Ovary (tissue), 9 donors: ENCODE results near the gene RPS6KL1. TPM values are rescaled to one million over a fixed set of nuclear protein-coding genes. Genes with fewer than 3 reads are reported as not detected.

Experiments used
- DNase-seq, 5 donors: peaks; one replicate each; pipeline ENCODE4 v3.0.0-alpha.2; 2019 to 2020
- H3K27ac ChIP-seq, 2 donors: fragments of 200-600 bp; one replicate each; pipeline versions ENCODE4 v1.5.1 to v1.8.0; 2019 to 2022
- H3K27me3 ChIP-seq: fragments of 200-600 bp; one replicate; pipeline ENCODE4 v1.8.0; 2022
- H3K36me3 ChIP-seq: fragments of 200-600 bp; sonication (generic); one replicate; pipeline ENCODE4 v1.5.1; 2019
- H3K4me1 ChIP-seq: one replicate; pipeline ENCODE4 v1.8.1; 2013; ENCODE audit warnings: mild to moderate bottlenecking, moderate library complexity; ENCODE audit not compliant: insufficient read depth
- H3K4me3 ChIP-seq: fragments of 200-600 bp; sonication (generic); one replicate; pipeline ENCODE4 v1.5.1; 2017
- H3K9me3 ChIP-seq, 2 donors: fragments of 200-600 bp in 1 of 2; sonication (generic) in 1 of 2; one replicate each; pipeline versions ENCODE4 v1.5.1 to v1.8.1; 2013 to 2019; ENCODE audit warnings: mild to moderate bottlenecking in 1 of 2, moderate library complexity in 1 of 2
- EP300 ChIP-seq: sonication (generic); formaldehyde crosslinking; IDR thresholded peaks from one replicate; pipeline ENCODE4 v1.6.1; 2017; ENCODE audit warnings: antibody characterized with exemption
- POLR2A ChIP-seq: fragments of 450-650 bp; IDR thresholded peaks from one replicate; pipeline ENCODE4 v1.6.1; 2017; ENCODE audit warnings: antibody characterized with exemption, mild to moderate bottlenecking, moderate library complexity
- WGBS, 3 donors: extraction: QIAGEN DNeasy Blood & Tissue Kit in 1 of 3; methylation state at CpG; one replicate each; pipeline versions ENCODE4 v1.1.5 to v1.1.7; 2013 to 2017; 5-methylcytosine and 5-hydroxymethylcytosine counted together
- intact Hi-C, 4 donors: fragments of 100-400 bp; cut with DNase I; formaldehyde crosslinking; loops; one replicate each; pipeline versions ENCODE4 v1.11.0 to v1.15.1; 2022 to 2023
- polyA plus RNA-seq, 2 donors: library from polyadenylated mRNA; stranded (reverse); fragments of 200-250 nt in 1 of 2; fragments of 350-450 nt in 1 of 2; fragmentation: Illumina TruSeq in 1 of 2; extraction: RNeasy Lipid Tissue Mini Kit (QIAGEN cat#74804) in 1 of 2; gene quantifications; one replicate each; pipeline ENCODE4 v1.2.3, GENCODE V29; 2013 to 2014
- total RNA-seq, 7 donors: library from RNA; depleted of rRNA in 2 of 7; stranded (reverse); fragments of >200 nt in 2 of 7; fragmentation: NEBNext Ultra II Directional in 3 of 7; extraction: Animal tissue kit (Norgen Biotek cat#: 25700) in 3 of 7; gene quantifications; one replicate each; pipeline versions ENCODE4 v1.1.0 to v1.2.4, GENCODE V29; 2016 to 2023
- TF ChIP-seq, protein P1 (sequence below), 3 donors: fragments of 450-650 bp in 2 of 3; fragments of 200-600 bp in 1 of 3; IDR thresholded peaks; one replicate each; pipeline versions ENCODE4 v1.5.1 to v1.8.0; 2016 to 2022; ENCODE audit warnings: antibody characterized with exemption in 3 of 3, mild to moderate bottlenecking in 1 of 3
- donor health status: DM: no; HTN: no; CAD: no; lungs with moderate emphysema.
- donor health status: DM: no; HTN: no; CAD: no.
- donor health status: Bipolar disorder and iron deficiency.
- donor health status: DM: yes; HTN: yes; CAD: no.
- donor health status: DM: no; HTN: no; CAD: no.
- donor health status: DM: yes; HTN: yes; CAD: no.

The RPS6KL1 gene
- total and polyA plus RNA-seq, 9 donors, result 0.24 to 3.0 (median 1.7) TPM

DNA sequence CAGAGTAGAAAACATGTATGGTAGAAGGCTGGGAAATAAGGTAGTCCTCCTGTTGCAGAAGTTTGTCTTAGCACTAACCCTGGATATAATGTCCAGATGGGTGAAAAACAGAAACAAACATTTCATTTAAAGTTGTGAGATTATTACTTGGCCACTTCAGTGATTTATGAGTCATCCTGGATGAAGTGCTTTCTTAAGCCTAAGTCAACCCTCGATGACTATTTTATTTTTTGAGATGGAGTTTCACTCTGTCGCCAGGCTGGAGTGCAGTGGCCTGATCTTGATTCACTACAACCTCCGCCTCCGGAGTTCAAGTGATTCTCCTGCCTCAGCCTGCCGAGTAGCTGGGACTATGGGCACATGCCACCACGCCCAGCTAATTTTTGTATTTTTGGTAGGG lies 31.2 kb downstream of the RPS6KL1 start:
- Histone ChIP-seq H3K36me3 (no peaks in the 10 kb centered on the region), H3K27ac (no peak overlapping the region), H3K4me3 (no peak overlapping the region), H3K4me1 (no peaks in the 10 kb centered on the region), H3K27me3 (no peaks in the 10 kb centered on the region), H3K9me3 (no peaks in the 10 kb centered on the region)
- WGBS, 3 donors, result 82 to 87% (median 84%) methylated on average over 6 of the region's 6 CpGs
- TF ChIP-seq, protein P1, sequence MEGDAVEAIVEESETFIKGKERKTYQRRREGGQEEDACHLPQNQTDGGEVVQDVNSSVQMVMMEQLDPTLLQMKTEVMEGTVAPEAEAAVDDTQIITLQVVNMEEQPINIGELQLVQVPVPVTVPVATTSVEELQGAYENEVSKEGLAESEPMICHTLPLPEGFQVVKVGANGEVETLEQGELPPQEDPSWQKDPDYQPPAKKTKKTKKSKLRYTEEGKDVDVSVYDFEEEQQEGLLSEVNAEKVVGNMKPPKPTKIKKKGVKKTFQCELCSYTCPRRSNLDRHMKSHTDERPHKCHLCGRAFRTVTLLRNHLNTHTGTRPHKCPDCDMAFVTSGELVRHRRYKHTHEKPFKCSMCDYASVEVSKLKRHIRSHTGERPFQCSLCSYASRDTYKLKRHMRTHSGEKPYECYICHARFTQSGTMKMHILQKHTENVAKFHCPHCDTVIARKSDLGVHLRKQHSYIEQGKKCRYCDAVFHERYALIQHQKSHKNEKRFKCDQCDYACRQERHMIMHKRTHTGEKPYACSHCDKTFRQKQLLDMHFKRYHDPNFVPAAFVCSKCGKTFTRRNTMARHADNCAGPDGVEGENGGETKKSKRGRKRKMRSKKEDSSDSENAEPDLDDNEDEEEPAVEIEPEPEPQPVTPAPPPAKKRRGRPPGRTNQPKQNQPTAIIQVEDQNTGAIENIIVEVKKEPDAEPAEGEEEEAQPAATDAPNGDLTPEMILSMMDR (IDR thresholded peaks at IDR 0.05), result no peak
- no peak for DNase-seq
- intact Hi-C loops, result no loop called here

DNA sequence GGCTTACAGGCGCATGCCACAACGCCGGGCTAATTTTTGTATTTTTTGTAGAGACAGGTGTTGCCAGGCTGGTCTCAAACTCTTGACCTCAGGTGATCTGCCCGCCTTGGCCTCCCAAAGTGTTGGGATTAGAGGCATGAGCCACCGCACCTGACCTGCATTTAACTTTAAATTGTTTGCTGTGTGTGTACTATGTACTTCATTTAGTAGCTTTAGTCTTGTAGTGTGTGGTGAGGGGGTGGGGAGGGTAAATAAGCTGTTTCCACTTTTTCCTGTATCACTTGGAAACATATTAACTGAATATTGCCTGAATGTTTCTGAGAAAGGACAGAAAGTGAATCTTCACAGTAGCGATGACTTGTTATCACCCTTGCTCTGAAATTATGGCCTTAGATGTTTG lies 32.8 kb downstream of the RPS6KL1 start:
- 97 to 98% (median 97%) methylated on average over 6 of the region's 6 CpGs for WGBS, 3 donors
- intact Hi-C loops, result no loop called here
- Histone ChIP-seq H3K4me1 (peaks cover 1% of the 10 kb centered on the region), H3K27me3 (no peaks in the 10 kb centered on the region), H3K27ac (no peak overlapping the region), H3K4me3 (no peak overlapping the region), H3K36me3 (no peaks in the 10 kb centered on the region), H3K9me3 (no peaks in the 10 kb centered on the region)
- TF ChIP-seq EP300 (no peak), POLR2A (no peak)
- TF ChIP-seq, protein P1 (IDR thresholded peaks at IDR 0.05), result no peak
- DNase-seq, result no peak

DNA sequence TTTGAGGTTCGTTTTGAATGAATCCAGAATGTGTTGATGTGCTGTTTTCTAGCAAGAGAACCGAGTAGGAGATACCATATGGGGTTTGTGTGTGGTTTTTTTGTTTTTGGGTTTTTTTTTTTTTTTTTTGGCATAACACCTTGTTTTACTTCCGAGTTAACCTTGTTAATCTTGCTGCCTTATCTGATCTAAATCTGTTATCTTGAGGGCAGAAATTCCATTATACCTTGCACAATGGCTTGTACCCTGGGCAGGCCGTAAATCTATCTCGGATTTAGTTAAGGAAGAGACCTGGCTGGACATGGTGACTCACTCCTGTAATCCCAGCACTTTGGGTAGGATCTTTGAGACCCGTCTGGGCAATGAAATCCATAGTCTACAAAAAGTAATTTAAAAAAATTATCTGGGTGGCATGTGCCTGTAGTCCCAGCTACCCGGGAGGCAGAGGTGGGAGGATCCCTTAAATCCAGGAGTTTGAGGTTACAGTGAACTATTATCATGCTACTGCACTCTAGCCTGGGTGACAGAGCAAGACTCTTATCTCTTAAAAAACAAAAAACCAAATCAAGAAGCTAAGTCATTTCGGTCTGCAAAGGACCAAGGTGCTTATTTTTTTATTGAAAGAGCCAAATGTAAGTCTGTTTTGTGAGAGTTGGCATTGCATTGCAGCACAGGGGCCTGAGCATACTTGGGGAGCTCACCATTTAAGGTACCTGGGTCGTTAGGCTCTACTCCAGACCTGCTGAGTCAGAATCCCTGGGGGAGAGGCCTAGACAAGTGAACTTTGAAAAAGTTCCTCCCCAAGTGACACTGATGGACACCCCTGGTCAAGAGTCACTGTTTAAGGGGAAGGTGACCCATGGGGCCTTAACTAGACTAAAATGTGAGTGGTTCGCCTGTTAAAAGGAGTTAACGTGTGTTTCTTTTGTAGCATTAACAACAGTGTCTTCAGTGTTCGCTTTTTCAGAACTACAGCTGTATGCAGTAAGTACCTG lies 34.6 kb downstream of the RPS6KL1 start:
- WGBS, 3 donors, result 59 to 66% (median 66%) methylated on average over 12 of the region's 12 CpGs
- Histone ChIP-seq H3K9me3 (no peaks in the 10 kb centered on the region), H3K27me3 (no peaks in the 10 kb centered on the region), H3K27ac (no peak overlapping the region), H3K4me1 (peaks cover 11% of the 10 kb centered on the region), H3K4me3 (no peak overlapping the region), H3K36me3 (no peaks in the 10 kb centered on the region)
- TF ChIP-seq, protein P1 (IDR thresholded peaks at IDR 0.05), result no peak
- TF ChIP-seq POLR2A, result no peak
- no peak for TF ChIP-seq EP300
- no peak for DNase-seq
- intact Hi-C loops, result no loop called here

DNA sequence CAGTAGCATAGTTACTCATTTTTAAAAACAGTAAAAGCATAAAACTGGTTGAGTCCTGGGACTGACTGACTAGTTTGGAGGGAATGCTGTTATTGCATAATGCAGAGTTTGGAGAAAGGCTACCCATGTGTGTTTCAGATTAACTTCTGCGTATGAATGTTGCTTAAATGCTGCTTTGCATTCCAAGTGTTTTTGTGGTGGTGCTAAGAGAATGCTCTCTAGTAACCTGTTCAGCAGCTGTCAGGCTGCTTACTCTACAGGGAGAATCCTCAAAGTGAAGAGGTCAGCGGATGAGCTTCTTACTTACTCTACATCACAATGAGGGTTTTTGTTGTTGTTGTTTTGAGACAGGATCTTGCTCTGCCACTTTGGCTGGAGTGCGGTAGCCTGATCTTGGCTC lies 37.1 kb downstream of the RPS6KL1 start:
- intact Hi-C loops, result no loop called here
- WGBS, 3 donors, result 31 to 61% (median 52%) methylated on average over 3 of the region's 3 CpGs
- no peaks in the 10 kb centered on the region for H3K9me3 ChIP-seq
- H3K4me1 ChIP-seq, result peaks cover 12% of the 10 kb centered on the region
- H3K4me3 ChIP-seq, result no peak overlapping the region
- DNase-seq, result no peak
- TF ChIP-seq POLR2A (no peak), EP300 (no peak)
- TF ChIP-seq, protein P1 (IDR thresholded peaks at IDR 0.05), result no peak
- H3K27me3 ChIP-seq, result no peaks in the 10 kb centered on the region
- no peaks in the 10 kb centered on the region for H3K36me3 ChIP-seq
- no peak overlapping the region for H3K27ac ChIP-seq
